ENCODE data around the gene OTOL1.
"Not testable (repeated sequence)": the region's sequence is repeated elsewhere in the genome, so short reads cannot be mapped to it uniquely, and the experiment has no call there.

Gene OTOL1

DNA sequence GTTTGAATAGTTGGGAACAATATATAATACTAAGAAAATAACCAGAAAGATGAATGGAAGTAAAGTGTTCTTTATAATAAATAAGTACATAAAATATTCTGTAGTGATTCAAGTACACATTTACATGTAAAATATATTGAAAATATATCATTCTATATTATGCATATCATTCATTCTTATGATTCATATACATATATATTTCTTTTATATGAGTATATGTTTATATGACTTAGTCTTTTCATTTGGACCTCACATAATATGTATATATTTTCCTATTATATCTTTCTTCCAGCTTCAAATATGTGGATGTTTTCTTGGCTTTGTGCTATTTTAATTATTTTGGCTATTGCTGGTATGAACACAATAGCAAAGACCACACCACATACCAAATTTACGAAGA is at the start of gene OTOL1:
OTOL1 (plus strand) TSS at position 301 of the 400 bp plus-strand sequence; CDS start at position 301, 0 bp downstream.
- DNase-seq (ENCODE audit: low spot score), result no peak

DNA sequence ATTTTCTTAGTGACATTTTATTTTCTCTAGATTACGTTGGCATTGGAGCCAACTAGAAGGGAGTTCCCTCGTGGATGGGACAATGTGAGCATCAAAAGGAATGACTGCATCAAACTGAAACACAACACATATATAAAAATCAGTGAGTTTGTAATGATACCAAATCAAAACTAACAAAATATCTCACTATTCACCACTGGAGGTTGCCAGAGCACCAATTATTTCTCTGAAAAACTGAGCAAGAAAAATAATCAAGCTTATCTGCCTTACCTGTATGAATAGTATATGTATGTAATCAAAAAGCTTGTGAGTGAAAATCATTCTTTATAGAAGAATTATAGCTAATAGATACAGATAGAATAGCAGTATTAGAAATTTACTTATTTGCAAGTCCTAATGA is 46.8 kb upstream of the OTOL1 start:
- DNase-seq (ENCODE audit: low spot score), result no peak

DNA sequence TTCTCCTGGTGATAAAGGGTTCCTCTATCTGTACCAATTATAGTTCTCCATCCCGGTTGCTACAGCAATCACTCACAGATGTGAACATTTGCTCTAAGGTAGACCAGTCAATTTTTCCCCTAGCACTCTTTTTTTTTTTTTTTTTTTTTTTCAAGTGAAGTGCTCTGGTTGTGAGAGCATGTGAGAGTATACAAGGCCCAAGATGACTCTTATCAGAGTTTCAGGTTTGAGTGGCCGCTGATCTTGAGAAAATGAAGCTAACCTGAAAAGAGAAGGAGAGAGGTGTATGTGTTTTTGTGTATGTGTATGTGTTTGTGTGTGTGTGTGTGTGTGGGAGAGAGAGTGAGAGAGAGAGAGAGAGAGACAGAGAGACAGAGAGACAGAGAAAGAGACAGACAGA is 44.4 kb upstream of the OTOL1 start:
- no peak for DNase-seq (ENCODE audit: low spot score)

GRCh38 chr3:161454615-161455014 is 42.0 kb upstream of the OTOL1 start:
- no peak for DNase-seq (ENCODE audit: low spot score)

- DNase-seq (ENCODE audit: low spot score), result no peak
Observed at GRCh38 chr3:161455962-161456361, 40.6 kb upstream of the OTOL1 start.

DNA sequence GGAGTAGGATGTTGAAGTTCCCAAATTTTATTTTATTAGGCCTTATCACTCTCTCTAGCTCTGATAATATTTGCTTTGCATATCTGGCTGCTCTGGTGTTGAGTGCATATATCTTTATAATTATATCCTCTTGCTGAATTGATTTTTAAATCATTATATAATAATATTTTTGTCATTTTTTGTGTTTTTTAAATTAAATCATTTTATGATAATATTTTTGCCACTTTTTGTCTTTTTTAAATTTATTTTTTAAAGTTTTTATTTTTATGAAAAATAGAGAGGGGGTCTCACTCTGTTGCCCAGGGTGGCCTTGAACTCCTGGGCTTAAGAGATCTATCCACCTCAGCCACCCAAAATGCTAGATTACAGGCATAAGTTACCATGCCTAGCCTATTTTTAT is 34.5 kb upstream of the OTOL1 start:
- no peak for DNase-seq (ENCODE audit: low spot score)

DNA sequence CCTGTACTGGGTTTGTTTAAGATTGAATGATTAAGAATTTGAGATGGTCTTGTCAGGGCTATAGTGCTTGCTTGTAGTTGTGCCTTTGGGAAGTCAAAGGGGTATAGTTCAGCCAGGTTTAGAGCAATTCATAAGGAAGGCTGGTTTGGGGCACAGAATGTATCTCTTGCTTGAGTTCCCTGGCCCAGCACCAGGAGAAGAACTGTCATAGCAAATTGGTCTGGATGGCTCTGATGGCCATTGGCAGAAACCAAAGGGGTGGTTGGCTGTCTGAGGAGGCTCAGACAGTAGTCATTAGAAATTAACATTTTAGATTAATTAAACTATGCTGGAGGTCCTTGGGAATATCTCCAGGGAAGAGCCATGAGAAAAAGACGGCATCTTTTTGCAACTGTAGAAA is 25.4 kb upstream of the OTOL1 start:
- DNase-seq (ENCODE audit: low spot score), result no peak

- no peak for DNase-seq (ENCODE audit: low spot score)
Observed at GRCh38 chr3:161474139-161474538, 22.5 kb upstream of the OTOL1 start.

- no peak for DNase-seq (ENCODE audit: low spot score)
Observed at GRCh38 chr3:161474741-161475140, 21.9 kb upstream of the OTOL1 start.

DNA sequence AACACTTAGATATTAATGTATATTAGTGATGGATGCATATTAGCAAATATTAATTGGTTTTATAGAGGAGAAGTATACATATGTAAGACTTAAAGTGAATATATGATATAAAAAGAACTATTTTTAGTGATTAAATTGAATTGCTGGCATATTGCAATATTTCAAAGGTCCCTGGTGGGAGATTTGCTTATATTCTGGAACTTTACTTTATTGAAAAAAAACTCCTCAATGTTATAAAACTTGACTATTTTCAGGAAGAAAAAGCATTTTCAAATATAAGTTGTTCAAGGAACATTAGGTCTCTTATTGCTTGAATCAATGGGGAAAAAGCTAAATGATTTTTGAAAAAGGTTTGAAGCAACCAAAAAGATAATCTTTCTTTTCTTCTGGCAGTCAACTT is 21.4 kb upstream of the OTOL1 start:
- no peak for DNase-seq (ENCODE audit: low spot score)

GRCh38 chr3:161475905-161476304 is 20.7 kb upstream of the OTOL1 start:
- no peak for DNase-seq (ENCODE audit: low spot score)

GRCh38 chr3:161484226-161484625 is 12.4 kb upstream of the OTOL1 start:
- DNase-seq (ENCODE audit: low spot score), result no peak

DNA sequence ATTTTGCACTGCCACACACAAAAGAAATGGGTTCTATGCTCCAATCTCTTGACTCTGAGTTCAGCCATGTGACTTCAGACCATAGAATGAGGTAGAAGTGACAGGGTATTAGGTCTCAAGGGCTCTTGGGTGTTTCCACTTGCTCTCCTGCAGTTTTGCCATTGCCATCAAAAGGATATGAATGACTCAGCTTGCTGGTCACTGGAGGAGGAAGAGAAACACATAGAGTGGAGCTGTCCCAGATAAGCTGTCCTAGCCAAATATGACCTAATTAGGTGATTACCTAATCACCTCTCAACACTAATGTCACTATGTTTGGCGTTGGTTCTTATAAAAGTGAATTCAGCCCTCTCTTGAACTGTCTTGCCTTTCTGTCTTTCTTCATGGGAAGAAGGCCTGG is 8.3 kb upstream of the OTOL1 start:
- not testable (repeated sequence) for DNase-seq (ENCODE audit: low spot score)

DNA sequence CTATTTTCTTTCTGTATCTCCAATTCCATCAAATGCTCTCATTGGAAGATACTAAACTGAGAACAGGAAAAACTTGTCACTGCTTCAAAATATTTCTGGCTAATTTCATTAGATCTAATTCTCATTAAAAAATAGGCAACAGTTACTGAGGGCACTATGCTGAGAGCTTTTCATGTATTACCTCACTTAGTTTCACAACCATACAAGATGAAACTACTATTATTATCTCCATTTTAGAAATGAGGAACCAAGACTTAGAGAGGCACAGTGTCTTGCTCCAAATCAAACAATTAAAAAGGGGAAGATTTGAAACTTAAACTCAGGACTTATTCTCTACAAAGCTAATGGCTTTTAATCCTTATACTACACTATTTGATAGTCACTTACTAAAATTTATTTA is 7.2 kb upstream of the OTOL1 start:
- no peak for DNase-seq (ENCODE audit: low spot score)

DNA sequence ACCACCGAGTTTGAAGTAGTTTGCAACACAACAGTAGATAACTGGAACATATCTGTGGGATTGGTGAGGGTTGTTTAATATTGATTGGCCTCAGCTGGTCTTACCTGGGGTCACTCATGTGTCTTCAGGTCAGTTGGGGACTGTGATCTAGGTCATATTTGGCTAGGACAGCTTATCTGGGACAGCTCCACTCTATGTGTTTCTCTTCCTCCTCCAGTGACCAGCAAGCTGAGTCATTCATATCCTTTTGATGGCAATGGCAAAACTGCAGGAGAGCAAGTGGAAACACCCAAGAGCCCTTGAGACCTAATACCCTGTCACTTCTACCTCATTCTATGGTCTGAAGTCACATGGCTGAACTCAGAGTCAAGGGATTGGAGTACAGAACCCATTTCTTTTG is 5.8 kb upstream of the OTOL1 start:
- DNase-seq (ENCODE audit: low spot score), result not testable (repeated sequence)

- no peak for DNase-seq (ENCODE audit: low spot score)
Observed at GRCh38 chr3:161498259-161498921, 1.8 kb downstream of the OTOL1 start.

- no peak for DNase-seq (ENCODE audit: low spot score)
Observed at GRCh38 chr3:161500068-161500796, 3.6 kb downstream of the OTOL1 start.

DNA sequence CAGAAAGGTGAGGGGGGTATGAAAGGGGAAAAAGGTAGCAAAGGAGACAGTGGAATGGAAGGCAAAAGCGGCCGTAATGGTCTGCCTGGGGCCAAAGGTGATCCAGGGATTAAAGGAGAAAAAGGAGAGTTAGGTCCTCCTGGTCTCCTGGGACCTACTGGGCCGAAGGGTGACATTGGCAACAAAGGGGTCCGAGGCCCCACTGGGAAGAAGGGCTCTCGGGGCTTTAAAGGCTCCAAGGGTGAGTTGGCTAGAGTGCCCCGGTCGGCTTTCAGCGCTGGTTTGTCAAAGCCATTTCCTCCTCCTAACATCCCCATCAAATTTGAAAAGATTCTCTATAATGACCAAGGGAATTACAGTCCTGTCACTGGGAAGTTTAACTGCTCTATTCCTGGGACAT is 6.7 kb downstream of the OTOL1 start:
- DNase-seq (ENCODE audit: low spot score), result no peak

DNA sequence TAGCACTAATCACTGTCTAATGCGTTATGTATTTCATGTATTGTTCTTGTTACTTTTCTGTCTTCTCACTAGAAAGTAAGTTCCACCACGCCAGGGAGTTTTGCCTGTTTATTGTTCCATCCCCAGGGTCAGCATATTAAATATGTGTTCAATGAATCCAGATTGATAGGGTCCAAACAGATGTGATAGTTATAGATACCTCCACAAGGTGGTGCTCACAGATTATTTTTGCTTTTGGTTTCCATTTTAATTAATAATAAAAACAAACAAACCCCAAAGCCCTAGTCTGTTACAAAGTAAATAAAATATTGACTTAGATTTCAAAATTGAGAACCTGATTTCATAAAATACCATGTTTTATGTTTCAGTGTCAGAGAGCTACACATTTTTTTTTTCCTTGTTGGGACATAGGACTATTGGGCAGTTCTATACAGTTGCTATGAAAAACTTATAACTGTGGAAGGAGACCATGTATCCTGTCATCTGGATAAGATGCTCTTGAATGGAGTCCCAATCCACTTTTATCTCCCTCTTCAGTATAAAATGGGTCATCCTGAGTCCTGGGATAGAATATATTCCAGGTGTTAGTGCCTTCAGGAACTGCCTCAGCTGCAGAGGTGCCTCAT is 12.4 kb downstream of the OTOL1 start:
- DNase-seq (ENCODE audit: low spot score), result no peak

- DNase-seq (ENCODE audit: low spot score), result no peak
Observed at GRCh38 chr3:161510510-161511260, 14.1 kb downstream of the OTOL1 start.

GRCh38 chr3:161523916-161524315 is 27.3 kb downstream of the OTOL1 start:
- no peak for DNase-seq (ENCODE audit: low spot score)

DNA sequence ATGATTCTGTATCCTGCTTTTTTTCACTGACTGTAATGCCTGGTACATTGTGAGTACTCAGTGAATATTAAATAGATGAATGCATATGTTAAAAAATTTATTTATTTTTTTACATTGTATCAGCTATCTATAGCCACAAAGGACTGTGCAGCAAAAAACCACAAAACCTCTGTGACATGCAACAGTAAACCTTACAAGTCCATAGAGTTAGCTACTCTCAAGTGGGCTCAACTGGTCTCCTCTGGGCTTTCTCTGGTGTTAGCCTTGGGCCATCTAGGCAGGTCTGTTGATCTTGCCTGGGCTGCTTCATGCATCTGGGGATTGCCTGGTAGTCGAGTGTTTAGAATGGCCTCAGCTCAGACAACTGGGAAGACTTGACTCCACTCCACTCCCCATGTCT is 35.3 kb downstream of the OTOL1 start:
- DNase-seq (ENCODE audit: low spot score), result no peak

DNA sequence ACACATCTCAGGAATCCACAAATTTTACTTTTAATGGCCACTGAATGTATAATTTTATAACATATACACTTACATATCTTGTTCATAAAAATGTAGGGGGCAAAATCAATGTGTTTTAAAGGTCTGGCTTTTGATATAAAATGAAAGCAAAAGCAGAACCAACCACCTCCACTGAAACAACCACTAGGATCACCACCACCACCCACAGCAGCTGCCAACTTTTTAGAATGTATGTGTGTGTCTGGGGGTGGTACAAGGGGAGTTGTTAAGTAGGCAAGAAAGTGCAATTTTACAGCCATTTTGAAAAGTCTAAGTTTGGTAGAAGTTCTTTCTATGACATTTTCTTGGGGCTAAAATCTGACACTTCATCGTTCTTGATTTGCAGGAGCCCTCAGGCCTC is 44.0 kb downstream of the OTOL1 start:
- no peak for DNase-seq (ENCODE audit: low spot score)

Data from ecto neural progenitor cell (in vitro differentiated cells).